Neuron (in vitro differentiated cells): Measurements from ENCODE around the gene PROSER2.

Experiments
- H2AFZ ChIP-seq: one replicate; pipeline ENCODE4 v1.6.1; 2013; ENCODE audit warnings: low read depth, mild to moderate bottlenecking, inconsistent platforms, low read length, moderate library complexity
- H3K27me3 ChIP-seq: one replicate; pipeline ENCODE4 v1.6.1; 2013; ENCODE audit warnings: low read length; ENCODE audit not compliant: insufficient read depth
- H3K36me3 ChIP-seq: one replicate; pipeline ENCODE4 v1.6.1; 2013; ENCODE audit warnings: low read length; ENCODE audit not compliant: insufficient read depth
- H3K4me1 ChIP-seq: one replicate; pipeline ENCODE4 v1.6.1; 2013; ENCODE audit warnings: low read length; ENCODE audit not compliant: insufficient read depth
- H3K4me3 ChIP-seq: 2 replicates; pipeline ENCODE4 v1.5.1; 2013; ENCODE audit warnings: mild to moderate bottlenecking, low read length, moderate library complexity
- H3K9me3 ChIP-seq: one replicate; pipeline ENCODE4 v1.6.1; 2013; ENCODE audit warnings: low read length

PROSER2 gene

GRCh38 chr10:11823122-11823988 is at the start of gene PROSER2:
TSS of gene PROSER2 (plus strand) at chr10:11823356. CDS start at chr10:11852078, 28,722 bp downstream.
- Histone ChIP-seq H2AFZ (peak within 1 kb of the TSS; percentile 92), H3K4me3 (peak within 1 kb of the TSS; percentile 61), H3K4me1 (peaks cover 6% of the 10 kb centered on the region), H3K36me3 (no peaks in the 10 kb centered on the region), H3K9me3 (no peaks in the 10 kb centered on the region), H3K27me3 (peaks cover 36% of the 10 kb centered on the region)

- Histone ChIP-seq H2AFZ (no peak overlapping the region), H3K9me3 (no peaks in the 10 kb centered on the region), H3K4me3 (no peak overlapping the region)
Observed at GRCh38 chr10:11773761-11774441, 49.3 kb upstream of the PROSER2 start.

GRCh38 chr10:11775412-11775811 is 47.7 kb upstream of the PROSER2 start:
- H3K27me3 ChIP-seq, result peaks cover 2% of the 10 kb centered on the region
- H3K9me3 ChIP-seq, result no peaks in the 10 kb centered on the region
- H3K4me3 ChIP-seq, result no peak overlapping the region
- H2AFZ ChIP-seq, result no peak overlapping the region
- no peaks in the 10 kb centered on the region for H3K4me1 ChIP-seq
- no peaks in the 10 kb centered on the region for H3K36me3 ChIP-seq

More at GRCh38 chr10:11773761-11774441, 49.3 kb upstream of the PROSER2 start:
- H3K27me3 ChIP-seq, result peaks cover 2% of the 10 kb centered on the region
- H3K36me3 ChIP-seq, result no peaks in the 10 kb centered on the region
- no peaks in the 10 kb centered on the region for H3K4me1 ChIP-seq

- no peak overlapping the region for H3K4me3 ChIP-seq
- no peaks in the 10 kb centered on the region for H3K9me3 ChIP-seq
- H3K27me3 ChIP-seq, result peaks cover 2% of the 10 kb centered on the region
- H3K4me1 ChIP-seq, result no peaks in the 10 kb centered on the region
- no peak overlapping the region for H2AFZ ChIP-seq
- H3K36me3 ChIP-seq, result no peaks in the 10 kb centered on the region
Observed at GRCh38 chr10:11776080-11776479, 47.1 kb upstream of the PROSER2 start.

GRCh38 chr10:11781114-11781513 is 42.0 kb upstream of the PROSER2 start:
- no peak overlapping the region for H3K4me3 ChIP-seq
- no peak overlapping the region for H2AFZ ChIP-seq
- H3K9me3 ChIP-seq, result no peaks in the 10 kb centered on the region
- no peaks in the 10 kb centered on the region for H3K4me1 ChIP-seq
- H3K36me3 ChIP-seq, result no peaks in the 10 kb centered on the region
- no peaks in the 10 kb centered on the region for H3K27me3 ChIP-seq

GRCh38 chr10:11782793-11783557 is 40.2 kb upstream of the PROSER2 start:
- Histone ChIP-seq H3K36me3 (no peaks in the 10 kb centered on the region), H3K27me3 (no peaks in the 10 kb centered on the region), H2AFZ (no peak overlapping the region), H3K4me1 (no peaks in the 10 kb centered on the region), H3K4me3 (no peak overlapping the region), H3K9me3 (no peaks in the 10 kb centered on the region)

GRCh38 chr10:11783558-11783865 is 39.6 kb upstream of the PROSER2 start:
- H3K4me1 ChIP-seq, result no peaks in the 10 kb centered on the region
- no peak overlapping the region for H3K4me3 ChIP-seq
- no peaks in the 10 kb centered on the region for H3K9me3 ChIP-seq

GRCh38 chr10:11787374-11787773 is 35.8 kb upstream of the PROSER2 start:
- H3K4me3 ChIP-seq, result no peak overlapping the region
- H3K27me3 ChIP-seq, result no peaks in the 10 kb centered on the region
- no peak overlapping the region for H2AFZ ChIP-seq
- H3K4me1 ChIP-seq, result no peaks in the 10 kb centered on the region
- no peaks in the 10 kb centered on the region for H3K9me3 ChIP-seq
- no peaks in the 10 kb centered on the region for H3K36me3 ChIP-seq

More at GRCh38 chr10:11783558-11783865, 39.6 kb upstream of the PROSER2 start:
- H3K27me3 ChIP-seq, result no peaks in the 10 kb centered on the region
- no peak overlapping the region for H2AFZ ChIP-seq
- H3K36me3 ChIP-seq, result no peaks in the 10 kb centered on the region

GRCh38 chr10:11787846-11788245 is 35.3 kb upstream of the PROSER2 start:
- H3K36me3 ChIP-seq, result no peaks in the 10 kb centered on the region
- H3K4me3 ChIP-seq, result no peak overlapping the region
- H2AFZ ChIP-seq, result no peak overlapping the region
- no peaks in the 10 kb centered on the region for H3K4me1 ChIP-seq
- no peaks in the 10 kb centered on the region for H3K9me3 ChIP-seq
- no peaks in the 10 kb centered on the region for H3K27me3 ChIP-seq

- Histone ChIP-seq H2AFZ (no peak overlapping the region), H3K36me3 (no peaks in the 10 kb centered on the region), H3K27me3 (no peaks in the 10 kb centered on the region), H3K9me3 (no peaks in the 10 kb centered on the region), H3K4me3 (no peak overlapping the region), H3K4me1 (no peaks in the 10 kb centered on the region)
Observed at GRCh38 chr10:11789306-11789705, 33.9 kb upstream of the PROSER2 start.

- H3K9me3 ChIP-seq, result no peaks in the 10 kb centered on the region
- H2AFZ ChIP-seq, result no peak overlapping the region
- no peaks in the 10 kb centered on the region for H3K36me3 ChIP-seq
- no peaks in the 10 kb centered on the region for H3K4me1 ChIP-seq
- H3K27me3 ChIP-seq, result no peaks in the 10 kb centered on the region
- no peak overlapping the region for H3K4me3 ChIP-seq
Observed at GRCh38 chr10:11789956-11790355, 33.2 kb upstream of the PROSER2 start.

GRCh38 chr10:11793762-11794479 is 29.2 kb upstream of the PROSER2 start:
- no peaks in the 10 kb centered on the region for H3K36me3 ChIP-seq
- H3K27me3 ChIP-seq, result no peaks in the 10 kb centered on the region
- no peak overlapping the region for H2AFZ ChIP-seq
- H3K4me3 ChIP-seq, result no peak overlapping the region
- no peaks in the 10 kb centered on the region for H3K9me3 ChIP-seq
- H3K4me1 ChIP-seq, result no peaks in the 10 kb centered on the region
